Aorta (tissue), 5 donors: ENCODE results near the gene PTH1R. TPM values are rescaled to one million over a fixed set of nuclear protein-coding genes. Genes with fewer than 3 reads are reported as not detected.

Experiments
- ATAC-seq: fragments of 200-7000 bp; cut with Tn5 transposase; one replicate; pipeline ENCODE4 v1.9.1; 2022; ENCODE audit warnings: moderate library complexity; ENCODE audit not compliant: low FRiP score
- DNase-seq, 2 donors: peaks; one replicate each; pipeline ENCODE4 v3.0.0-alpha.2; 2020
- H3K27ac ChIP-seq, 2 donors: one replicate each; pipeline ENCODE4 v1.5.1; 2013; ENCODE audit warnings: low read length in 2 of 2, mild to moderate bottlenecking in 2 of 2, moderate library complexity in 2 of 2, control low read depth in 1 of 2, inconsistent platforms in 1 of 2, low read depth in 1 of 2
- H3K27me3 ChIP-seq, 2 donors: one replicate each; pipeline ENCODE4 v1.6.1; 2013; ENCODE audit warnings: control low read depth in 1 of 2, low read length in 1 of 2, mild to moderate bottlenecking in 1 of 2, moderate library complexity in 1 of 2; ENCODE audit not compliant: insufficient read depth in 2 of 2, control insufficient read depth in 1 of 2
- H3K36me3 ChIP-seq, 2 donors: one replicate each; pipeline ENCODE4 v1.6.1; 2013; ENCODE audit warnings: control low read depth in 1 of 2, low read length in 1 of 2, mild to moderate bottlenecking in 1 of 2; ENCODE audit not compliant: insufficient read depth in 2 of 2, control insufficient read depth in 1 of 2
- H3K4me1 ChIP-seq, 2 donors: one replicate each; pipeline ENCODE4 v1.6.1; 2013; ENCODE audit warnings: low read length in 2 of 2, control low read depth in 1 of 2, mild to moderate bottlenecking in 1 of 2, moderate library complexity in 1 of 2; ENCODE audit not compliant: insufficient read depth in 2 of 2, control insufficient read depth in 1 of 2
- H3K4me3 ChIP-seq, 2 donors: one replicate each; pipeline ENCODE4 v1.5.1; 2013; ENCODE audit warnings: low read length in 2 of 2, control low read depth in 1 of 2, mild to moderate bottlenecking in 1 of 2
- H3K9me3 ChIP-seq: one replicate; pipeline ENCODE4 v1.6.1; 2013; ENCODE audit warnings: mild to moderate bottlenecking, low read length; ENCODE audit not compliant: control insufficient read depth
- WGBS, 2 donors: extraction: QIAGEN DNeasy Blood & Tissue Kit; methylation state at CpG; one replicate each; pipeline ENCODE4 v1.1.7; 2013; 5-methylcytosine and 5-hydroxymethylcytosine counted together
- intact Hi-C, 2 donors: fragments of 100-400 bp; cut with DNase I; formaldehyde crosslinking; loops; one replicate each; pipeline versions ENCODE4 v1.14.2 to v1.15.0; 2022
- polyA plus RNA-seq, 2 donors: library from polyadenylated mRNA; stranded (reverse); fragments of 200-250 nt; gene quantifications; one replicate each; pipeline ENCODE4 v1.2.3, GENCODE V29; 2013
- total RNA-seq, 2 donors: library from RNA; stranded (reverse); fragmentation: NEBNext Ultra II Directional; extraction: Animal tissue kit (Norgen Biotek cat#: 25700); gene quantifications; one replicate each; pipeline ENCODE4 v1.2.1, GENCODE V29; 2021
- donor health status: healthy with polysubstance abuse.
- donor health status: Bipolar disorder and iron deficiency.
- donor health status: DM: no; HTN: no; CAD: no.
- donor health status: DM: no; HTN: no; CAD: no.
- donor health status: DM: yes; HTN: yes; CAD: no.

The PTH1R gene
- total and polyA plus RNA-seq, 4 donors, result 6.6 to 38.6 (median 7.6) TPM

DNA sequence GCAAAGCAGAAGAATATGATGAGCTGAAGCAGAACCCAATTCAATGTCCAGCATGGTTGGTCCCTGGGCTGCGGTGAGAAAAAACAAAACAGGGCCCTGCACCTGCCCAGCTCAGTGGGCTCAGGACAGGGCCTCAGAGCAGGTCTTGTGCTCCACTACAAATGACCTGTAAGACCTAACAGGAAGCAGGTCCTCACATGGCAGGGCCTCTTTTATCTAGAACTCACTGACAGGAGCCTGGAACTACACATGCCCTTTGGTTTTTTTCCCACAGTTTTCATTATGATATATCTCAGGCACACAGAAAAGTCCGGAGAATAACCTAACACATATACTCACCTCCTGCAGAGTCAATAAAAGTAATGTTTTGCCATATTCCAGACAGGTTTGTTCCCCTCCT is 60.6 kb downstream of the PTH1R start:
- no peaks in the 10 kb centered on the region for H3K9me3 ChIP-seq
- no peak for ATAC-seq
- no peak for DNase-seq
- no peaks in the 10 kb centered on the region for H3K27me3 ChIP-seq
- H3K4me3 ChIP-seq, result no peak overlapping the region
- H3K4me1 ChIP-seq, result peaks cover 3% of the 10 kb centered on the region in 2 donors
- no peaks in the 10 kb centered on the region for H3K36me3 ChIP-seq
- H3K27ac ChIP-seq, result peak overlapping the region in 1 of 2 donors; percentile 2
- intact Hi-C loops, result loop anchor here in 1 of 2 donors (10.0 kb wide), 1 partner anchor 227 kb away; the partner anchor contains the start of gene SETD2
- 82 to 83% methylated on average over 2 of the region's 2 CpGs for WGBS, 2 donors

- Histone ChIP-seq H3K27ac (no peak overlapping the region), H3K36me3 (no peaks in the 10 kb centered on the region), H3K9me3 (no peaks in the 10 kb centered on the region), H3K27me3 (no peaks in the 10 kb centered on the region), H3K4me3 (no peak overlapping the region), H3K4me1 (peaks cover 0 to 3% of the 10 kb centered on the region in 2 donors)
- WGBS, 2 donors, result 77 to 80% methylated on average over 12 of the region's 12 CpGs
- no peak for DNase-seq
- no peak for ATAC-seq
- intact Hi-C loops, result loop anchor here in 1 of 2 donors (10.0 kb wide), 1 partner anchor 225 kb away; the partner anchor contains the start of gene SETD2
These were observed 62.3 kb downstream of the PTH1R start for GRCh38 chr3:46939578-46940445.

GRCh38 chr3:46942076-46942475 is 64.6 kb downstream of the PTH1R start:
- no peaks in the 10 kb centered on the region for H3K27me3 ChIP-seq
- no peaks in the 10 kb centered on the region for H3K4me1 ChIP-seq
- DNase-seq, result no peak
- WGBS, 2 donors, result 85 to 86% methylated on average over 7 of the region's 7 CpGs
- H3K9me3 ChIP-seq, result no peaks in the 10 kb centered on the region
- no peaks in the 10 kb centered on the region for H3K36me3 ChIP-seq
- H3K4me3 ChIP-seq, result no peak overlapping the region
- intact Hi-C loops, result no loop called here
- no peak for ATAC-seq
- H3K27ac ChIP-seq, result no peak overlapping the region

DNA sequence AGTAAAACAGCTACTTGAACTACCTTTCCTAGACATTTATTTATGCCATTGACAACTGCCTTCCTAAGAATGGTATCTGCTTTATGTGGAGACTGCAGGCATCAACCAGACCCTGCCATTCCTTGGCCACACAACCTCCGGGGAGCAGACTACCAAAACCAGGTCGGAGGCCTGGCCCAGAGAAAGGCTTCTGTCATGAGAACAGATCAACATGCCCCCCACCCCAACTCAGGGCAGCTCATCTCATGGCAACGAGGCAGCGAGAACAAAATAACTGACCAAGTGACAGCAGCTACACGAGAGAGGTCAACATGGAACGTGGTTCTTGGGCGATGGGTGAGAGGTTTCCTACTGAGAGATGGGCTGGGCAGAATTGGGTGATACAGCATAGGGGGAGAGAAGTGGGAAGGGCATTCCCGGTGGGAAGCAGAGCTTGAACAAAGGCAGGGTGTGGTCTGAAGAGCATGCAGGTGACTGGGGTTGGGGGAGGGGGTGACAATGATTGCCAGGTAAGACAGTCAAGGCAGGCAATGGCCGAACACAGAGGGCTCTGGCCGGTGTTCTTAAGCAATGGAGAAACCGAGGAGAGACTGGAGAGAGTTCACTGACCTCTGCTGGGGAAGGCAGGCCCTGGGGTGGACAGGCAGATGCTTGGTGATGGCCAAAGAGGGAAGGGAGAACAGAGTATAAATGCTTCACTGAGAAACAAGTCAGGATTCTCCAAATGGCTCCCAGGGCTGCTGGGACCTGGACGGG is 65.1 kb downstream of the PTH1R start:
- no peak for ATAC-seq
- intact Hi-C loops, result no loop called here
- Histone ChIP-seq H3K9me3 (no peaks in the 10 kb centered on the region), H3K4me1 (peaks cover 2 to 4% of the 10 kb centered on the region in 2 donors), H3K36me3 (no peaks in the 10 kb centered on the region), H3K27ac (no peak overlapping the region), H3K27me3 (no peaks in the 10 kb centered on the region), H3K4me3 (no peak overlapping the region)
- WGBS, 2 donors, result 83 to 85% methylated on average over 12 of the region's 12 CpGs
- DNase-seq, result no peak

DNA sequence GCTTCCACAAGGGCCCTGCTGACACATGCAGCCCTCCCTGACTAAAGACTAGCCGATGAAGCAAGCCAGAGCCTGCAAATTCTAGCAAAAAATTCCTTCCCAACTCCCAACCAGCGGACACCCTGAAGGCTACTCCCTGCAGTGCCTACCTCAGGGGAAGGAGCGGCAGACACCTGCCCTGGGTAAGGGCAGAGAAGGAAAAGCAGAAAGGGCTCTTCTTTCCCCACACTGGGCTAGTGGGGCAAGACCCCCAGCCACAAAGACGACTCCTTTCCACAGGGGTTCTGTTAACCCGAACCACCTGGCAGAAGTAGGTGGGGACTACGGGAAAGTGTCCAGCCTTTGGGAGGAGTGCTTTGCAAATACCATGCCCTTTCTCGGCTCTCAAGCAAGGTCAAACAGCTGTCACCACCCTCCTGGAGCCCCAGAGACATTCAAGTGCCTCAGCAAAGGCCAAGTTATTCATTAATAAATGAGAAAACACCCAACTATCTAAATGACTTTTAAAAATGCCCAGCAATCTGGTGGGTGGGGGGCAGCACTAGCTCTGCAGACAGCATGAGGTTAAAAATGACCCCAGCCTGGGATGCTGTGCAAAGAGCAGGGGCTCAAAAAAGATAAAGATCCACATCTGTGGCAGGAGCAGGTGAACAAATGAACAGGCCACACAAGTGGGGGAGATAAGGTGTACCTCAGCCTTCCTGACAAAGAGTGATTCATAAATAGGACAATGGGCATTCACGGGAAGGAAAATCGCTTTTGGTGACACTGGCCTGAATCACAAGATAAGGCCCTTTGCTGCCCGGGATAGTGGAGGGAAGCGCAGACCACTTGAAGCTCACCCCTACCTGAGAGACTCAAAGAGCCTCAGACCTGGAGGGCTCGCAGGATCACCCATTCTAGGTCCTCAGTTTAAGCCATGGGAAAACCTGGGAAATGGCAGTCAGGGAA is 66.0 kb downstream of the PTH1R start:
- Histone ChIP-seq H3K4me1 (peaks cover 7 to 8% of the 10 kb centered on the region in 2 donors), H3K27me3 (no peaks in the 10 kb centered on the region), H3K4me3 (no peak overlapping the region), H3K9me3 (no peaks in the 10 kb centered on the region), H3K27ac (no peak overlapping the region), H3K36me3 (no peaks in the 10 kb centered on the region)
- no peak for ATAC-seq
- 78 to 81% methylated on average over 12 of the region's 12 CpGs for WGBS, 2 donors
- no peak for DNase-seq
- intact Hi-C loops, result no loop called here

DNA sequence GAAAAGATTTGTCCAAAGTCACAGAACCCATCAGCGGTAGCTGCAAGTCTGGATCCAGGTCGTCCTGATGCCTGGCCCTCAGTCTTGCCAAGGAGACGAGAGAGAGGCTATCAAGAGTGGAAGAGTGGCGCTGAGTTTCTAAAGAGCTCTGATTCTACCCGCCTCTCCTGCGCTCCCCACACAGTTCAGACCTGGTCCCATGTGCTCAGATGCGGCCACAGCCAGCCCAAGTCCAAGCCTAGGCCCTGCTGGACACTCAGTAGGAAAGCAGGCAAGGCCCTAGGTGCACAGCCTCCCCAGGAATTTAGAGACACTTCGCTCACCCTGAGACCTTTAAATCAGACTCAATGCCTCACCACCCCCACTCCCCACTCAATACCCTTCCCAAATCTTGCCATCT is 66.7 kb downstream of the PTH1R start:
- intact Hi-C loops, result no loop called here
- DNase-seq, result no peak
- Histone ChIP-seq H3K4me3 (no peak overlapping the region), H3K9me3 (no peaks in the 10 kb centered on the region), H3K4me1 (peaks cover 8 to 12% of the 10 kb centered on the region in 2 donors), H3K36me3 (no peaks in the 10 kb centered on the region), H3K27ac (no peak overlapping the region), H3K27me3 (no peaks in the 10 kb centered on the region)
- 88 to 90% methylated on average over 8 of the region's 8 CpGs for WGBS, 2 donors
- ATAC-seq, result no peak

DNA sequence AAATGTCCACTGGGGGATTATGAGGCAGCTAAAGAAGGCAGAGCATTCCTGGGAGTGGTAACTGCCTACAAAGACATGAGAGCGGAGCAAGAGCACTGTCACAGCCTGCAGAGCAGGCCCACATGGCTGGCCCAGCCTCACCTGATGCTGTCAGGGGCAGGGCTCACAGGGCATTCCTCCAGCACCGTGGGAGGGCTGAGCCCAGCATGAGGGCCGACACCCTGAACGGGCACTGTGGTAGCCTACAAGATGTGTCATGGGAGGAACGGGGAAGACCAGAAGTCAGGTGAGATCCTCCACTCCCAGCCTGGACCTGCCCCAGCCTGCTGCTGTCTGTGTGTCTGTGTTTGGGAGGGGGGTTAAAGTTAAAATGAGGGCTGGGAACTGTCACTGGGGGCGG is 68.9 kb downstream of the PTH1R start:
- Histone ChIP-seq H3K36me3 (no peaks in the 10 kb centered on the region), H3K4me1 (peaks cover 8 to 12% of the 10 kb centered on the region in 2 donors), H3K27me3 (no peaks in the 10 kb centered on the region), H3K9me3 (no peaks in the 10 kb centered on the region), H3K27ac (no peak overlapping the region), H3K4me3 (no peak overlapping the region)
- WGBS, 2 donors, result 81 to 87% methylated on average over 6 of the region's 6 CpGs
- no peak for DNase-seq
- no peak for ATAC-seq
- intact Hi-C loops, result no loop called here

GRCh38 chr3:46946856-46947545 is 69.5 kb downstream of the PTH1R start:
- intact Hi-C loops, result no loop called here
- 13 to 16% methylated on average over 7 of the region's 7 CpGs for WGBS, 2 donors
- DNase-seq (peak in 1 of 2 donors; percentile 69), ATAC-seq (peak; percentile 24)
- Histone ChIP-seq H3K9me3 (no peaks in the 10 kb centered on the region), H3K36me3 (no peaks in the 10 kb centered on the region), H3K4me3 (no peak overlapping the region), H3K27me3 (no peaks in the 10 kb centered on the region), H3K27ac (no peak overlapping the region), H3K4me1 (peaks cover 8 to 12% of the 10 kb centered on the region in 2 donors)
